ENCODE measurements around the gene MPRIP. TPM values are rescaled to one million over a fixed set of nuclear protein-coding genes. Genes with fewer than 3 reads are reported as not detected.

MPRIP gene
- total RNA-seq, 1 experiment from 2014 or later = 132 TPM

GRCh38 chr17:17150448-17150800 is 108.2 kb downstream of the MPRIP start:
- H3K4me3 Mint-ChIP-seq = no peak overlapping the region
- H3K4me1 Mint-ChIP-seq = no peaks in the 10 kb centered on the region
- no peak overlapping the region for H3K18ac ChIP-seq (ENCODE audit: insufficient read length, low read depth, low read length)
- no peak overlapping the region for H2AK5ac ChIP-seq (ENCODE audit: insufficient read length, low read length)
- no peak overlapping the region for H2BK12ac ChIP-seq (ENCODE audit: insufficient read length, low read depth, low read length)
- H3T11ph ChIP-seq (ENCODE audit: low read length) = no peak overlapping the region
- H3K4me1 ChIP-seq (ENCODE audit: insufficient read depth, low read length) = no peaks in the 10 kb centered on the region
- H3K9me3 ChIP-seq (ENCODE audit: control insufficient read depth, low read depth, low read length) = no peaks in the 10 kb centered on the region
- H4K8ac ChIP-seq (replicated peaks; ENCODE audit: insufficient read length, low read depth, low read length) = no peak overlapping the region
- no peaks in the 10 kb centered on the region for H3K23me2 ChIP-seq (ENCODE audit: insufficient read length, low read depth, low read length, poor library complexity, severe bottlenecking)
- DNase-seq = no peak
- WGBS (ENCODE audit: extremely low coverage, insufficient read length, low lambda C conversion rate) = no CpG with 5 or more reads among the region's 1 CpG
- H3K27me3 ChIP-seq (ENCODE audit: insufficient read depth, low read length) = no peaks in the 10 kb centered on the region
- no peaks in the 10 kb centered on the region for H3K79me1 ChIP-seq (ENCODE audit: insufficient read depth, low read depth, low read length, poor library complexity, severe bottlenecking)
- H3K9ac ChIP-seq (ENCODE audit: extremely low read depth, insufficient read length, low read length) = no peak overlapping the region
- no peak overlapping the region for H3K27ac ChIP-seq (ENCODE audit: insufficient read length, low read depth, low read length)
- H3K27ac Mint-ChIP-seq = no peak overlapping the region
- no peak overlapping the region for H4K5ac ChIP-seq (ENCODE audit: insufficient read length, low read depth, low read length)
- H3K27me3 Mint-ChIP-seq (ENCODE audit: low read depth) = no peaks in the 10 kb centered on the region
- no peak overlapping the region for H3K4ac ChIP-seq (ENCODE audit: low read depth, low read length)
- H2BK120ac ChIP-seq (ENCODE audit: low read depth, low read length, poor library complexity, severe bottlenecking) = no peak overlapping the region
- no peak overlapping the region for H3K56ac ChIP-seq (ENCODE audit: insufficient read length, low read depth, low read length)
- TF ChIP-seq CTCF (conservative IDR thresholded peaks at IDR 0.05) = no peak
- H4K91ac ChIP-seq (ENCODE audit: insufficient read length, low read depth, low read length) = no peak overlapping the region
- H3K14ac ChIP-seq (ENCODE audit: insufficient read depth, low read length) = no peak overlapping the region
- H2BK5ac ChIP-seq (ENCODE audit: insufficient read length, low read length) = no peak overlapping the region
- no peaks in the 10 kb centered on the region for H3K79me2 ChIP-seq (ENCODE audit: insufficient read depth, low read length)
- no peak overlapping the region for H2AFZ ChIP-seq (ENCODE audit: low read length)
- H3K23ac ChIP-seq (ENCODE audit: insufficient read length, low read depth, low read length) = no peak overlapping the region
- H4K20me1 ChIP-seq (ENCODE audit: control insufficient read depth, insufficient read depth, insufficient read length) = no peaks in the 10 kb centered on the region
- H3K36me3 Mint-ChIP-seq (ENCODE audit: insufficient read depth in 1 of 3, low read depth in 3 of 3) = peaks cover 27 to 67% (median 60%) of the 10 kb centered on the region in 3 experiments
- H2BK15ac ChIP-seq (ENCODE audit: low read depth, low read length) = no peak overlapping the region
- H2BK20ac ChIP-seq (ENCODE audit: low read depth, low read length, poor library complexity, severe bottlenecking) = no peak overlapping the region
- H3K9me3 Mint-ChIP-seq = no peaks in the 10 kb centered on the region
- H3K4me2 ChIP-seq (ENCODE audit: insufficient read depth, insufficient read length, low read length) = no peak overlapping the region

Data from H9 (cell line).